ENCODE measurements around the gene AKAP12. TPM values are rescaled to one million over a fixed set of nuclear protein-coding genes. Genes with fewer than 3 reads are reported as not detected.

AKAP12 gene, protein sequence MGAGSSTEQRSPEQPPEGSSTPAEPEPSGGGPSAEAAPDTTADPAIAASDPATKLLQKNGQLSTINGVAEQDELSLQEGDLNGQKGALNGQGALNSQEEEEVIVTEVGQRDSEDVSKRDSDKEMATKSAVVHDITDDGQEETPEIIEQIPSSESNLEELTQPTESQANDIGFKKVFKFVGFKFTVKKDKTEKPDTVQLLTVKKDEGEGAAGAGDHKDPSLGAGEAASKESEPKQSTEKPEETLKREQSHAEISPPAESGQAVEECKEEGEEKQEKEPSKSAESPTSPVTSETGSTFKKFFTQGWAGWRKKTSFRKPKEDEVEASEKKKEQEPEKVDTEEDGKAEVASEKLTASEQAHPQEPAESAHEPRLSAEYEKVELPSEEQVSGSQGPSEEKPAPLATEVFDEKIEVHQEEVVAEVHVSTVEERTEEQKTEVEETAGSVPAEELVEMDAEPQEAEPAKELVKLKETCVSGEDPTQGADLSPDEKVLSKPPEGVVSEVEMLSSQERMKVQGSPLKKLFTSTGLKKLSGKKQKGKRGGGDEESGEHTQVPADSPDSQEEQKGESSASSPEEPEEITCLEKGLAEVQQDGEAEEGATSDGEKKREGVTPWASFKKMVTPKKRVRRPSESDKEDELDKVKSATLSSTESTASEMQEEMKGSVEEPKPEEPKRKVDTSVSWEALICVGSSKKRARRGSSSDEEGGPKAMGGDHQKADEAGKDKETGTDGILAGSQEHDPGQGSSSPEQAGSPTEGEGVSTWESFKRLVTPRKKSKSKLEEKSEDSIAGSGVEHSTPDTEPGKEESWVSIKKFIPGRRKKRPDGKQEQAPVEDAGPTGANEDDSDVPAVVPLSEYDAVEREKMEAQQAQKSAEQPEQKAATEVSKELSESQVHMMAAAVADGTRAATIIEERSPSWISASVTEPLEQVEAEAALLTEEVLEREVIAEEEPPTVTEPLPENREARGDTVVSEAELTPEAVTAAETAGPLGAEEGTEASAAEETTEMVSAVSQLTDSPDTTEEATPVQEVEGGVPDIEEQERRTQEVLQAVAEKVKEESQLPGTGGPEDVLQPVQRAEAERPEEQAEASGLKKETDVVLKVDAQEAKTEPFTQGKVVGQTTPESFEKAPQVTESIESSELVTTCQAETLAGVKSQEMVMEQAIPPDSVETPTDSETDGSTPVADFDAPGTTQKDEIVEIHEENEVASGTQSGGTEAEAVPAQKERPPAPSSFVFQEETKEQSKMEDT (N-terminal part only)
- 380 and 396 TPM in 2 replicates for total RNA-seq (2014; rRNA removed; shearing (Covaris generic))

DNA sequence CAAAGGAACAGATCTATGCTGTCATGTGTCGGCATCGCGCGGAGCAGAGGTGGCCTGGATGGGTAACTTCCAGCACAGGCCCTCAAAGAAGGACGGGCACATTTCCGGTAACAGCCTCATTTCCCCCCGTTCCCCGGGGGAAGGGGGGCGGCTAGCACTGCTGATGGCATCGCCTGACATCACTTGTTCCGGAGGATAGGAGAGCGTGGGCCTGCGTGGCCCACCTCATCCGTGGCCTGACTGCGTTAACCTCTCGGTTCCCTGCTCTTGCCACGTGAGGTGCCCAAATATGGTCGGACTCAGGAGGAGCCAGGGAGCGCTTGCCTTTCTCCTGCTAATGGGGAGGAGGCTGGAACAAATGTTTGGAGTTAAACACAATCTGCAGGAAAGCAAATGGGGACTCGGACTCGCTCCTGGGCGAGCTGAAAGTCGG, at the start of gene AKAP12:
TSS of gene AKAP12 (plus strand) at position 365 of the 433 bp plus-strand sequence. CDS start 596 bp downstream, outside the sequence.
- DNase-seq (ENCODE audit: low read depth): no peak

DNA sequence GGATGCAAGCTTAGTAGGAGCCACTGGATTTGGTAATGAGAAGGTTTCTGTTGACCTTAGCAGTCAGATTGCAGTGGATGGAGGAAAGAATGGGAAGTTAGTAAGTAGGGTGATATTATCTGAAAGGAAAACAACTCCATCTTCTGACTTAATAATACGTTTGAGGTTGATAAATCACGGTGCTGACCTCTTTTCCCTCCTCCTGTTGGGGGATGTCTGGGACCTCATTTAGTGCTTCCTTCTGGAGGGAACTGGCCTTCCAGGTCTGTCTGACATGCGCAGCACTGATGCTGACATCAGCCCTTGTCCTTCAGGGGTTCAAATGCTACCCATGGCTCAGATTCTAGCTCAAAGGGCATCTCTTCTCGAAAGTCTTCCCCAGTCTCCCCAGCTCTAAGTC, 48.2 kb upstream of the AKAP12 start:
- DNase-seq (ENCODE audit: low read depth): no peak

DNA sequence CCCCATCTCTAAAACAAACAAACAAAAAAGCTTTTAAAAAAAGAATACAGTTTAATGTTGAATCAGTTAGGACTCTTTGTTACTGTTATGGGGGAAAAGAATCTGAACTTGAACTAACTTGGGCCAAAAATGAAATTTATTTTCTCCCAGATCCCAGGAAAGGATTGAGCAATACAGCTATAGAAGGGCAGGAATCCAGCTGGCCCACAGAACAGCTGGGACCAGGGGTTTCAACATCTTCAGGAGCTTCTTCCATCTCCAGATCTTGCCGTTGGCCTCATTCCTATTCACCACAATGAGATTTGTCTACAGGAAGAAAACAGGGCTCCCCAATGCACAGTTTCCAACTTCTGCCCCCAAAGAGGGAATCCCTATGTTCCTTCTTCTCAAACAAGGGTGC, 43.2 kb upstream of the AKAP12 start:
- no peak for DNase-seq (ENCODE audit: low read depth)

DNA sequence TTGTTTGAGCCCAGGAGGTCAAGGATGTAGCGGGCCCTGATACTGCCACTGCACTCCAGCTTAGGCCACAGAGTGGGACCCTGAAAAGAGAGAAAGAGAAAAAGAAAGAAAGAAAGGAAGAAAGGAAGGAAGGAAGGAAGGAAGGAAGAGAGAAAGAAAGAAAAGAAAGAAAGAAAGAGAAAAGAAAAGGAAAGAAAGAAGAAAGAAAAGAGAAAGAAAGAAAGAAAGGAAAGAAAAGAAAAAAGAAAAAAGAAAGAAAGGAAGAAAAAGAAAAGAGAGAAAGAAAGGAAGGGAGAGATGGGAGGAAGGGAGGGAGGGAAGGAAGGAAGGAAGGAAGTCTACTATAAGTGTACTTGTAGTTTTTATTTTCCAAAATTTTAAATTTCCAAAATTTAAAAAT, 42.2 kb upstream of the AKAP12 start:
- DNase-seq (ENCODE audit: low read depth): no peak

DNA sequence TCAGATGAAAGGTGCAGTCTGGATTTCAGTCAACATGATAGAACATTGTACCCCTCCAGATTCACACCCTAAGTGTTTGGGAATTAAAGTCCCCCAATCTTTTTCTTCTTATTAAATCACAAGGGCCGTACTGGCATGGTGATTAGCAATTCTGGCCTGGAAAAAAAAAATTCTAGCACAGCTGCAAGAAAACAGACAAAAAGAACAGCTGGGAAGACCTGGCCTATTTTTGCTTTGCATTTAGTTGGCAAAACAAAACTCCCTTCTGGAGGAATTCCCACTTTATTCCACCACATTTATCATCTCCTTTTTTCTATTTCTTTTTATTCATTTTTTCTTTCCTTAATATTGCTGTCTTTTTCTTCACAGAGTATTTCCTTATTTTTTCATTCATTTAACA, 39.8 kb upstream of the AKAP12 start:
- no peak for DNase-seq (ENCODE audit: low read depth)

DNA sequence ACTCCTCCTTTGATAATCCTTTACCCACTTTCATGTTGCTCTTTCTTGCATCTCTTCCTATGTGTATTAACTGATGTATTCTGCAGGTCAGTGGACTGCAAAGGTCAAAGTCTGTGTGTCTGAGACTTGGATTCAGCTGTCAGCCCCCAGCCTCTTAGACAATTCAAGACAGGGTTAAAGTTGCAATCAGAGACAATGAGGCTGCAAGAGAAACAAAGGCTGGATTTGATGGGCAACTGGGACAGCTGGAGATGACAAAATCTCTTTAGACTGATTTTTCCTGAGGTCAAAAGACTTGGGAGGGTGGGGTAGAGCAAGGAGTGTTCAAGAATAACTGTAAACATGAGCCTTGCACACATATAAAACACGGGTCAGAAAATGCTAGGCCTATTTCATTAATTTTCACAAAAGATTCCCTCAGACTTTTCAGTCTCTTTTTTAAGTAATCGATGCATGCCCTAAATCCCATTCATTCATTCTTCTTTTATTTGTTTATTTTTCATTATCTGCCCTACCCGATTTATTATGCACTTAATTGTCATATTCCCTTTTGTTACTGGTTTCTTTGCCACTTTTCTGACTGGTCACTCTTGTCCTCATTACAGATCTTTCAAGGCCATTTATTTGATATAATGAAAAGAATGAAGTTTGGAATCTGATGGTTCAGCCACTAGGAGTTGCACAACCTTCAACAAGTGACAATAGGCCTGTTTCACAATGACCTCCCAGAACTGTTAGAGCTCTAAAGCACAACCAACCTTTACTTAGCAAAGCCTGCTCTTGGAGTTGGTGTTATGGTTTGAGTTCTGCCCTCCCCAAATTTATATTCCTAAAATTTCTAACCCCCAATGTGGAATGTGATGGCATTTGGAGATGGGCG, 33.8 kb upstream of the AKAP12 start:
- no peak for DNase-seq (ENCODE audit: low read depth)

DNA sequence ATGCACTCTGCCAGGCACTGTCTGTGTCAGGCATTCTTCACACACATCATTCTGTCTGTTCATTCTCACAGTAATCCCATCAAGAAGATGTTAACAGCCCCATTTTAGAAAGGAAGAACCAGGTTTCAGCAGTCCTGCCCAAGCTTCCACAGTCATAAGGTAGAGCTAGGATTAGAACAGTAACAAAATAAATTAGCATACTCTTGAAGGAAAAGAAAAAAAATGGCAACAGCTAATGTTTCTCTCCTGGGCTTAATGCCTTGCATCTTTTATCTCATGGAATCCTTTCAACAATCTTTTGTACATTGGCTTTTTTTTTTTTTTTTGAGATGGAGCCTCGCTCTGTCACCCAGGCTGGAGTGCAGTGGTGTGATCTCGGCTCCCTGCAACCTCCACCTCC, 32.1 kb upstream of the AKAP12 start:
- DNase-seq (ENCODE audit: low read depth): no peak

DNA sequence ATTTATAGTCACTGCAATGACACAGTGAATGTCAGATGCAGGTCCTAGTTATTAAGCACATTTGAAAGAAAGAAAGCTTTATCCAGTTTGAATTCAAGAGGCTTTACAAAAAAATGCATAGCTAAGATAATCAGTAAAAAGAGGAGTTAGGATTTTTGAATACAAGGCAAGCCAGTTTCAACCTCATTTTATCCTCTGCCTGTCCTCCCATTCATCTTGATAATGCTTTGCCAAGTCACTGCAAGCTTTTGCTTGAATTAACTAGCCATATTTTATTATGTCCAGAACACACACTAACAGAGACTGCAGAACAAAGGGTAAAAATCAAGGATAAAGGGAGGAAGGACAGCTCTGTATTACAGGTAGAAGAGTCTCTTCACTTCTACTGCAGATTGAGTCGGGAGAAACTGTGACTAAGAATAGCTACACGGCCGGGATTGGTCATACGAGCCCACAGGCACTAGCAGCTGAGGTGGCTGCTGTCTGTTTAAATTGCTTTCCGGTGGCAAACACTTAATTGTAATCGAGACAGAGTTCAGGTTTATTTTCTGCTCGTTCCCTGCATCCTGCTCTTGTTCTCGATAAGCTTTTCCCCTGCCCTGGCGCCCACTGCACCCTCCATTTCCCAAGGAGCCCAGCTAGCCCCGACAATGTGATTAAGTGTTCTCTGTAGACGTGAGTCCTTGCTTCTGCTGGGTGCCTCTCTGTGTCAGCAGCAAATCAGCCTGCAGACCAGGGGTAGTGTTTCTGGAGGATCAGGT, 30.5 kb upstream of the AKAP12 start:
- peak; percentile 59 for DNase-seq (ENCODE audit: low read depth)

DNA sequence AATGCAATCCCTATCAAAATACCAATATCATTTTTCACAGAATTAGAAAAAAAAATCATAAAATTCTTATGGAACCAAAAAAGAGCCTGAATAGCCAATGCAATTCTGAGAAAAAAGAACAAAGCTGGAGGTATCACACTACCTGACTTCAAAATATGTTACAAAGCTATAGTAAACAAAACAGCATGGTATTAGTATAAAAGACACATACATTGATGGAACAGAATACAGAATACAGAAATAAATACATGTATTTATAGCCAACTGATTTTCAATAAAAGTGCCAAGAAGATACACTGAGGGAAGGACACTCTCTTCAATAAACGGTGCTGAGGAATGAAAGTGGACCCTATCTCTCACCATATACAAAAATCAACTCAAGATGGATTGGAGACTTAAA, 28.7 kb upstream of the AKAP12 start:
- no peak for DNase-seq (ENCODE audit: low read depth)

DNA sequence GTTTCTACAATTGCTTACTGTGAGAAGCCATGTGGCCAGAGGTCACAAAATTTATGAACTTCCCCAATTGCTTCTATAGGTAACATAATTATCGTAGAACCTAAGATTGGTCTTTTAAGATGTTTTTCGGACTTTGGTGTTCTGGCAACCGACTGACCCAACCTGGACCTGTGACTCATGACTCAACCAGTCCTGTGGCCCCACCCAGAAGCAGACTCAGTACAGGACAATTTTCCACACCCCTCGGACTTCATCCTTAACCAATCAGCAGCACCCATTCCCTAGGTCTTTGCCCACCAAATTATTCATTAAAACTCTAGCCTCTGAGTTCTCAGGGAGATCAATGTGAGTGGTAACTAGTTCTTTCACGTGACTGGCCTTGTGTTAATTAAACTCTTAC, 26.4 kb upstream of the AKAP12 start:
- peak; percentile 12 for DNase-seq (ENCODE audit: low read depth)

DNA sequence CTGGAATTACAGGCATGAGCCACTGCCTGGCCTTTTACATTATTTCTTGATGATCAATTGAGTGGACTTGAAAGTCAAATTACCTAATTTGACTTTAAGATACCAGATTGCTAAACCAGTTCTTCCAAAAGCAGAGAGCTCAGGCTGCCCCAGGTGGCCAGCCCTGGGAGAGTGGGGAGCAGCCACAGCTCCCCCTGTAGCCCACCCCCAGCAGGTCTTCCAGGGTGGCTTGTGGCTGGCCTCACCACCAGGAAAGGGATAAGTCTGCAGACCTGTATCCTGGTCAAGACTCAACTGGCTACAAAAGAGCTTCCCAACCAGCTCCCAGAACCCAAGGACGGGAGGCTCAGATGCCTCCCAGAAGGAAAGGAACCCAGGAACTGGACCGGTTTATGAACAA, 23.8 kb upstream of the AKAP12 start:
- DNase-seq (ENCODE audit: low read depth): no peak

DNA sequence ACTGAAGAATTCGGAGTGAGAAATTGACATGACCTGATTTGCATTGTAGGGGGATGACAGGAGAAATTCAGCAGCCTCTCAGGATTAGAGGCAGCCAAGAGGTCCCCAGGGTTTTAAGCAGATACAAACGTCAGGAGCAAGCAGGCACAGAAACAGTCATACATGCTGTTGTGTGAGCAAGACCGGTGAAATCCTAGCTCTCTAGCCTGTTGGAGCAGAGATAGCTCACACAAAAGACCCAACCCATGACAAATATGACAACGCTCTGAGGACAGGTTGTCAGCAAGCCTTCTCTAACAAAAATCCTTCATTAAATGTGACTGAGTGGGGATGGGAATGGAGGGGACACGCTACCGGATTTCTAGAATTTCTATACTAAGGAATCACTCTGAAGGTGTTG, 23.0 kb upstream of the AKAP12 start:
- no peak for DNase-seq (ENCODE audit: low read depth)

DNA sequence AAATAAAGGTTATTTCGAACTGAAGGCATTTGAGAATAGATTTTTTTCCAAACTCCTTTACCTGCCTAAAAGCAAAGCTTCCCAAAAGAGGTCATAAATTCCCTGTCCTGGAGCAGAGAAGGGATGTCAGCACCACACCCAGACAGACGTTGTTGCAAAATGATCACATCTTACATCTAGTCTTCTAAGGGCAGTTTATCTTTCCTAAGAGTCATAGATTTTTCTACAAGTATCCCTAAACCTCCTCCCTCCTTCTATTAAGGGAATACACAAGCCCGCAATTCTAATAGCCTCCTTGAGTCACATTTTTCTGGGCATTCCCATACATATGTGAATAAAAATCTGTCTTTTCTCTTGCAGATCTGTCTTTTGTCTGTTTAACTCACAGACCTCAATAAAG, 20.6 kb upstream of the AKAP12 start:
- no peak for DNase-seq (ENCODE audit: low read depth)

DNA sequence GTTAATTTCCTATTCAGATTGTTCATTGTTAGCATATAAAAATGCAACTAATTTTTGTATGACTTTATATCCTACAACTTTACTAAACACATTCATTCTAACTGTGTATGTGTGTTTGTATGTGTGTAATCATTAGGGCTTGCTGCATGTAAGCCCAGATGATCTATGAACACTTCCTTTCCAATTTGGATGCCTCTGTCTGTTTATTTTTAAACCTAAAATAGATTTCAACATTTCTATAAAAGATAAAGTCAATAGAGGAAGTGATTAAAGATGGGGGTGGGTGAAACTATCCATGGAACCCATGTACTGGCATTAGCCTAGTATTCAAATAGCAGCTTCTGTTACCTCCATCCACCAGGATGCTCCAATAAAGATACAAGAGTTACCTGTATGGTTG, 15.7 kb upstream of the AKAP12 start:
- no peak for DNase-seq (ENCODE audit: low read depth)

DNA sequence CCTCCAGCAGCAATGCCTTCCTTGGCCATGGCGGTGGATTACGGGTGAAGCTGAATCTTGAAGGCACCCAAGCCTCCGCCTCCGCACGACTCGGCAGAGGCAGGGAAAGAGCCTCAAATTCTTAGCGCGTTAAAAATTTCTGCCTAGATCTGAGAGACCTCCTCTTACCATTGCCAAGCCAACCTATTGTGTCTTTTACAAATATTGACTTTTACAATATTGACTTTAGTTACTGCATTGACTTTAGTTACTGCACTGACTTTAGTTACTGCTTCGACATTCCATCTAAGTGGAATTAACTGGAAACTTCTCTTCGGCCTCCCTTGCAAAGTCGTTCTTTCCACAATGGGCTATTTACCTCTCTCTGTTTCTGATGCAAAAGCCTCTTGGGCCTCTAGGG, 13.8 kb upstream of the AKAP12 start:
- no peak for DNase-seq (ENCODE audit: low read depth)

DNA sequence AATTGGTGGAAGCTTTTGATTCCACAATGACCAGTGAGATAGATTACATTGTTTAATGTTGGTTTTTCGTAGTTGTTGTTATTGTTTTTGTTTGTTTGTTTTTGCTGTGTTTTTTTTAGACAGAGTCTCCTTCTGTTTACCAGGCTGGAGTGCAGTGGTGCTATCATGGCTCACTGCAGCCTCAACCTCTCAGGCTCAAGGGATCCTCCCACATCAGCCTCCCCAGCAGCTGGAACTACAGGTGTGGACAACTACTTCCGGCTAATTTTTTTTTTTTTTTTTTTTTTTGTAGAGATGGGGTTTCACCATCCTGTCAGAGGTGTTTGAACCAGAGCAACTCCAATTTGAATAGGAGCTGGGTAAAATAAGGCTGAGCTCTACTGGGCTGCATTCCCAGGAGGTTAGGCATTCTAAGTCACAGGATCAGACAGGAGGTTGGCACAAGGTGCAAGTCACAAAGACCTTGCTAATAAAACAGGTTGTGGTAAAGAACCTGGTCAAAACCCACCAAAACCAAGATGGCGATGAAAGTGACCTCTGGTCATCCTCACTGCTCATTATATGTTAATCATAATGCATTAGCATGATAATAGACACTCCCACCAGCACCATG, 10.9 kb upstream of the AKAP12 start:
- DNase-seq (ENCODE audit: low read depth): no peak

DNA sequence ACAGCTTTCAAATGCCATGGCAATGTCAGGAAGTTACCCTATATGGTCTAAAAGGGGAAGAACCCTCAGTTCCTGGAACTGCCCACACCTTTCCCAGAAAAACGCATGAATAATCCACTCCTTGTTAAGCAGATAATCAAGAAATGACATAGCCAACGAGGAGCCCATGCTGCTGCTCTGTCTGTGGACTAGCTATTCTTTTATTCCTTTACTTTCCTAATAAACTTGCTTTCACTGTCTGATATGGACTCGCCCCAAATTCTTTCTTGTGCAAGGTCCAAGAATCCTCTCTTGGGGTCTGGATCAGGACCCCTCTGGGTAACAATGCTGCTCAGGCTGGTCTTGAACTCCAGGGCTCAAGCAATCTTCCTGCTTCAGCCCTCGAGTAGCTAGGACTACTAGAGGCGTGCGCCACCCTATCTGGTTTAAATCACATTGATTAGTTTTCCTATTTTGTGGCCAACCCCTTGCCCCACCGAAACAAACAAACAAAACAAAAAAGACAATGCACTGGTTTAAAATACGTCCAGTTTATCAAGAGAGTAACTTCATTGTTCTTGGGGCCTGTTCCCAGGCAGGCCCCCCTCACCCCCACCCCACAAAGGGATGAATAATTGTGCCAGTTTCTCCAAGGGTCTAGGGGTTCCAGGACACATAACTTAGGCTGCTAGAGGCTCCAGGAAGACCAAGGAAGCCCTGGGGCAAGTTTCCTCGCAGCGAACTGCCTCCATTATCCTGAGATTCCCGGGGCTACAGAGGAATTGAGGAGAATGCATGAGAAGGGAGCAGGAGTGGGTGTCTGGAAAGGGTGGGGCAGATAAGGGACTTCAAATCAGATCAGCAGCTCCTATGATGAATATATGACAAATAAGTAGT, 10.1 kb upstream of the AKAP12 start:
- no peak for DNase-seq (ENCODE audit: low read depth)

DNA sequence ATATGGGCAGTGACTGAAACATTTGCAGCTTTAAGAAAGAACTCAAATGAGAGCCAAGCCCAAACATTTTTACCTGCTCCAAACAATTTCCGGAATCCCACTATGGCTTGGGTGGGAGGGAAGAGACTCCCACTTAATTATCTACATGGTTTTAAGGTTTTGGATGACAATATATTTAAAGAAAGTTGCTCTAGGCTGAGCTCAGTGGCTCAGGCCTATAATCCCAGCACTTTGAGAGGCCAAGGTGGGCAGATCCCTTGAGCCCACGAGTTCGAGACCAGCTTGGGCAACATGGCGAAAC, 9.5 kb upstream of the AKAP12 start:
- DNase-seq (ENCODE audit: low read depth): no peak

DNA sequence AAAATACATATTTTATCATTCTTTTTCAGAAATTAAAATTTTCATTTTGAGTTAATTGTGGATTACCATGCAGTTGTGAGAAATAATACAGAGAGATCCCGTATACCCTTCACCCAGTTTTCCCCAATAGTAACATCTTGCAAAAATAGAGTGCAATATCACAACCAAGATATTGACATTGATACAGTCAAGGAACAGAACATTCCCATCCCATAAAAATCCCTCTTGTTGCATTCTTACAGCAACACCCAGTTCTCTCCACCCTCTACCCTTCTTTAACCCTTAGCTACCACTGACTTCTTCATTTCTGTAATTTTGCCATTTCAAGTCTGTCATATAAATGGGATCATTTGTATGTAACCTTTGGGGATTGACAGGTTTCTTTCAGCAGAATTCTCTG, 6.9 kb upstream of the AKAP12 start:
- no peak for DNase-seq (ENCODE audit: low read depth)

Data from Daoy (cell line).